HCT116 (cell line): ENCODE results near the gene CCDC83. TPM values are rescaled to one million over a fixed set of nuclear protein-coding genes. Genes with fewer than 3 reads are reported as not detected.

ENCODE experiments used
- ATAC-seq: fragments of 200-7000 bp; cut with Tn5 transposase; 2 replicates; pipeline ENCODE4 v1.9.1; 2020; ENCODE audit warnings: mild to moderate bottlenecking, moderate library complexity
- BruUV-seq: library from RNA; stranded (reverse); fragments of 400-500 nt; replicated peaks from 2 replicates; lab custom pipeline; 2021; lab: Mats Ljungman, UMichigan
- CTCF ChIA-PET: fragments of 300-600 bp; sonication (Branson Sonifier 250); formaldehyde crosslinking; loops from one replicate; lab custom pipeline; 2021; ENCODE audit warnings: antibody characterized with exemption; lab: Charles Lee
- POLR2A ChIA-PET: fragments of 300-600, 350-600 bp; sonication (Branson Sonifier 250); formaldehyde crosslinking; loops from one replicate; lab custom pipeline; 2021; ENCODE audit warnings: antibody characterized with exemption; lab: Charles Lee
- RAD21 ChIA-PET, 2 experiments: fragments of 300-600 bp; sonication (Branson Sonifier 250); formaldehyde crosslinking; loops; one replicate each; lab custom pipeline; 2023; ENCODE audit warnings: low total read pairs in 2 of 2; ENCODE audit not compliant: uncharacterized antibody in 2 of 2, unreplicated experiment in 2 of 2, low non-redundant PET in 1 of 2; lab: Charles Lee
- DNase-seq: peaks from one replicate; pipeline ENCODE4 v3.0.0-alpha.2; 2010; ENCODE audit warnings: low read depth, low spot score
- H2AFZ ChIP-seq: fragments of 200-600 bp; shearing (Covaris generic), sonication (generic); 2 replicates; pipeline ENCODE4 v1.6.1; 2017; ENCODE audit warnings: low read depth, mixed run types, mixed read lengths, antibody characterized with exemption, low read length; ENCODE audit not compliant: poor library complexity, severe bottlenecking
- H3K27ac ChIP-seq: 2 replicates; pipeline ENCODE4 v1.5.1; 2012; ENCODE audit warnings: low read depth, low read length
- H3K27me3 ChIP-seq: fragments of 200-600 bp; sonication (generic); 2 replicates; pipeline ENCODE4 v1.6.1; 2016; ENCODE audit warnings: mixed run types, low read length, mixed read lengths; ENCODE audit not compliant: insufficient read depth
- H3K36me3 ChIP-seq, 2 experiments: fragments of 200-500 bp in 1 of 2; fragments of 200-600 bp in 1 of 2; sonication (Bioruptor generic) in 1 of 2; sonication (generic) in 1 of 2; 2 replicates each; pipeline versions ENCODE4 v1.5.1 to v1.6.1; 2014 to 2016; ENCODE audit warnings: low read length in 2 of 2, inconsistent platforms in 1 of 2, mixed read lengths in 1 of 2, mixed run types in 1 of 2; ENCODE audit not compliant: insufficient read depth in 2 of 2, control insufficient read depth in 1 of 2
- H3K4me1 ChIP-seq, 2 experiments: fragments of 200-600 bp in 1 of 2; sonication (generic) in 1 of 2; 2 replicates each; pipeline versions ENCODE4 v1.5.1 to v1.6.1; 2012 to 2017; ENCODE audit warnings: low read length in 2 of 2, inconsistent platforms in 1 of 2, mild to moderate bottlenecking in 1 of 2, mixed read lengths in 1 of 2, mixed run types in 1 of 2, moderate library complexity in 1 of 2; ENCODE audit not compliant: insufficient read depth in 2 of 2, control insufficient read depth in 1 of 2
- H3K4me2 ChIP-seq: fragments of 200-600 bp; sonication (generic); 2 replicates; pipeline ENCODE4 v1.6.1; 2017; ENCODE audit warnings: mixed run types, low read length, mixed read lengths
- H3K4me3 ChIP-seq, 2 experiments: fragments of 200-600 bp in 1 of 2; sonication (generic) in 1 of 2; replicated peaks in 1 of 2; 2 replicates each; pipeline ENCODE4 v1.5.1; 2011 to 2016; ENCODE audit warnings: low read length in 2 of 2, control low read depth in 1 of 2, low read depth in 1 of 2, mild to moderate bottlenecking in 1 of 2, mixed read lengths in 1 of 2, mixed run types in 1 of 2
- H3K79me2 ChIP-seq: fragments of 200-600 bp; sonication (generic); 2 replicates; pipeline ENCODE4 v1.6.1; 2017; ENCODE audit warnings: mild to moderate bottlenecking, mixed run types, low read length, moderate library complexity, mixed read lengths; ENCODE audit not compliant: insufficient read depth
- H3K9ac ChIP-seq: fragments of 200-600 bp; sonication (generic); 2 replicates; pipeline ENCODE4 v1.6.1; 2016; ENCODE audit warnings: low read length, mixed read lengths
- H3K9me2 ChIP-seq: fragments of 200-600 bp; sonication (generic), shearing (Covaris generic); 2 replicates; pipeline ENCODE4 v1.6.1; 2017; ENCODE audit warnings: mixed run types, mild to moderate bottlenecking, moderate library complexity; ENCODE audit not compliant: insufficient read depth
- H3K9me3 ChIP-seq, 2 experiments: fragments of 200-500 bp in 1 of 2; fragments of 200-600 bp in 1 of 2; sonication (Bioruptor generic) in 1 of 2; sonication (generic) in 1 of 2; 2 replicates each; pipeline ENCODE4 v1.6.1; 2014 to 2017; ENCODE audit warnings: low read length in 2 of 2, mixed read lengths in 2 of 2, inconsistent platforms in 1 of 2, low read depth in 1 of 2, mild to moderate bottlenecking in 1 of 2, mixed run types in 1 of 2, moderate library complexity in 1 of 2; ENCODE audit not compliant: control insufficient read depth in 1 of 2, insufficient read depth in 1 of 2
- H4K20me1 ChIP-seq: fragments of 200-600 bp; sonication (generic), shearing (Covaris generic); 2 replicates; pipeline ENCODE4 v1.6.1; 2017; ENCODE audit warnings: mixed run types, mild to moderate bottlenecking, moderate library complexity; ENCODE audit not compliant: insufficient read depth
- ATF3 ChIP-seq: IDR thresholded peaks from 2 replicates; pipeline ENCODE4 v1.6.1; 2012
- CBX3 ChIP-seq: IDR thresholded peaks from 2 replicates; pipeline ENCODE4 v1.6.1; 2012; ENCODE audit warnings: low read depth
- CEBPB ChIP-seq: IDR thresholded peaks from 2 replicates; pipeline ENCODE4 v1.6.1; 2012; ENCODE audit warnings: low read depth
- EGR1 ChIP-seq: IDR thresholded peaks from 2 replicates; pipeline ENCODE4 v1.6.1; 2012; ENCODE audit warnings: low read depth
- ELF1 ChIP-seq: IDR thresholded peaks from 2 replicates; pipeline ENCODE4 v1.6.1; 2012; ENCODE audit warnings: low read depth, borderline replicate concordance
- EZH2 ChIP-seq: fragments of 200-600 bp; sonication (generic); IDR thresholded peaks from 2 replicates; pipeline ENCODE4 v1.6.1; 2017; ENCODE audit warnings: antibody characterized with exemption, mixed run types
- EZH2phosphoT487 ChIP-seq: fragments of 200-600 bp; IDR thresholded peaks from 2 replicates; pipeline ENCODE4 v1.6.1; 2018; ENCODE audit warnings: antibody characterized with exemption, borderline replicate concordance
- FOSL1 ChIP-seq: IDR thresholded peaks from 2 replicates; pipeline ENCODE4 v1.6.1; 2012; ENCODE audit warnings: low read depth
- MAX ChIP-seq: IDR thresholded peaks from 2 replicates; pipeline ENCODE4 v1.6.1; 2012
- POLR2A ChIP-seq: IDR thresholded peaks from 2 replicates; pipeline ENCODE4 v1.7.0; 2011; ENCODE audit warnings: borderline replicate concordance; ENCODE audit not compliant: insufficient read depth, insufficient read length; ENCODE audit errors: extremely low read depth
- POLR2AphosphoS5 ChIP-seq: IDR thresholded peaks from 2 replicates; pipeline ENCODE4 v1.6.1; 2011; ENCODE audit warnings: mild to moderate bottlenecking, low read depth, low read length, moderate library complexity
- RAD21 ChIP-seq: IDR thresholded peaks from 2 replicates; pipeline ENCODE4 v1.6.1; 2012; ENCODE audit warnings: low read depth, mild to moderate bottlenecking
- SP1 ChIP-seq: IDR thresholded peaks from 2 replicates; pipeline ENCODE4 v1.6.1; 2012; ENCODE audit warnings: low read depth
- SRF ChIP-seq: IDR thresholded peaks from 2 replicates; pipeline ENCODE4 v1.6.1; 2012; ENCODE audit warnings: low read depth
- TCF7L2 ChIP-seq: IDR thresholded peaks from 2 replicates; pipeline ENCODE4 v1.7.0; 2011; ENCODE audit warnings: borderline replicate concordance, inconsistent platforms; ENCODE audit not compliant: insufficient read depth, insufficient read length; ENCODE audit errors: extremely low read depth
- ZFX ChIP-seq: fragments of 450-650 bp; IDR thresholded peaks from 2 replicates; pipeline ENCODE4 v1.6.1; 2017
- ZNF274 ChIP-seq: fragments of 200-500 bp; sonication (Bioruptor generic); IDR thresholded peaks from 2 replicates; pipeline ENCODE4 v1.6.1; 2014; ENCODE audit warnings: mild to moderate bottlenecking, low read depth, low read length, inconsistent platforms
- intact Hi-C: fragments of 100-400 bp; cut with micrococcal nuclease; formaldehyde crosslinking; loops from 2 replicates; pipeline ENCODE4 v1.10.0; 2022
- total RNA-seq: library from RNA; stranded (reverse); gene quantifications from one replicate; pipeline ENCODE4 v1.2.1, GENCODE V29; 2021; ENCODE audit not compliant: unreplicated experiment

The CCDC83 gene
- total RNA-seq, 1 experiment from 2014 or later, result not detected

- ChIA-PET RAD21 (no interaction called here), CTCF (no interaction called here)
- Histone ChIP-seq H3K27me3 (no peaks in the 10 kb centered on the region), H3K79me2 (no peaks in the 10 kb centered on the region), H3K4me3 (no peak overlapping the region), H3K9ac (no peak overlapping the region)
- no TSS peak for BruUV-seq
- TF ChIP-seq ZFX (no peak), FOSL1 (no peak), POLR2AphosphoS5 (no peak), ELF1 (no peak), EZH2 (no peak), CEBPB (no peak), ATF3 (no peak), ZNF274 (no peak), SP1 (no peak), SRF (no peak)
- TF ChIP-seq, all 23 proteins: peak for 0
- H3K27ac ChIP-seq, result no peak overlapping the region
- peaks cover 16 to 40% of the 10 kb centered on the region in 2 experiments for H3K4me1 ChIP-seq
- peak overlapping the region; percentile 6; the same call in 1 of the 2 replicates for H3K4me2 ChIP-seq
- no peaks in the 10 kb centered on the region for H3K9me2 ChIP-seq
- DNase-seq (no peak), ATAC-seq (peak; percentile 35; the same call in 1 of the 2 replicates)
- H3K36me3 ChIP-seq, result no peaks in the 10 kb centered on the region
- no peaks in the 10 kb centered on the region for H3K9me3 ChIP-seq
- POLR2A ChIA-PET, result no interaction called here
- no peaks in the 10 kb centered on the region for H4K20me1 ChIP-seq
- H2AFZ ChIP-seq, result no peak overlapping the region
- intact Hi-C loops, result loop anchor here (10.0 kb wide), 1 partner anchor 128 kb away; no protein-coding TSS in a partner anchor
These were observed 32.4 kb upstream of the CCDC83 start for GRCh38 chr11:85822814-85823213.

- no peak for TF ChIP-seq ZFX
- TF ChIP-seq EZH2phosphoT487, result no peak
- no peak for TF ChIP-seq EZH2
- TF ChIP-seq POLR2A, result no peak
- no peak for TF ChIP-seq CBX3
- TF ChIP-seq ZNF274, result no peak
- TF ChIP-seq ELF1, result no peak
- no peak for TF ChIP-seq MAX
- TF ChIP-seq SP1, result no peak
- TF ChIP-seq EGR1, result no peak
- no peak for TF ChIP-seq FOSL1
- TF ChIP-seq TCF7L2, result no peak
- TF ChIP-seq CEBPB, result no peak
- no peak for TF ChIP-seq RAD21
- no peak overlapping the region for H3K4me2 ChIP-seq
- no peak overlapping the region for H2AFZ ChIP-seq
- H3K9ac ChIP-seq, result no peak overlapping the region
- H3K27ac ChIP-seq, result no peak overlapping the region
- RAD21 ChIA-PET, result no interaction called here
- H3K4me3 ChIP-seq, result no peak overlapping the region
- intact Hi-C loops, result loop anchor here (10.0 kb wide), 1 partner anchor 129 kb away; no protein-coding TSS in a partner anchor
- CTCF ChIA-PET, result no interaction called here
- no peaks in the 10 kb centered on the region for H3K79me2 ChIP-seq
- H3K9me3 ChIP-seq, result no peaks in the 10 kb centered on the region
- H3K27me3 ChIP-seq, result no peaks in the 10 kb centered on the region
- H3K36me3 ChIP-seq, result no peaks in the 10 kb centered on the region
- no TSS peak for BruUV-seq
- H3K9me2 ChIP-seq, result no peaks in the 10 kb centered on the region
- peaks cover 19 to 50% of the 10 kb centered on the region in 2 experiments for H3K4me1 ChIP-seq
- POLR2A ChIA-PET, result no interaction called here
- ATAC-seq (no peak), DNase-seq (no peak)
- H4K20me1 ChIP-seq, result no peaks in the 10 kb centered on the region
These were observed 31.4 kb upstream of the CCDC83 start for GRCh38 chr11:85823816-85824215.
